Natural killer cell (primary cell): ENCODE results near the gene BSDC1. TPM values are rescaled to one million over a fixed set of nuclear protein-coding genes. Genes with fewer than 3 reads are reported as not detected.

Experiments used
- ATAC-seq, 3 donors: fragments of 150-1000 bp in 2 of 3; fragments of 200-7000 bp in 1 of 3; cut with Tn5 transposase; 1 replicate in 1 of 3; 2 replicates in 2 of 3; pipeline ENCODE4 v1.10.0; 2021; ENCODE audit warnings: mild to moderate bottlenecking in 2 of 3, moderate library complexity in 2 of 3
- DNase-seq, 2 donors: peaks; one replicate each; pipeline versions ENCODE4 v3.0.0 to v3.0.0-alpha.2; 2013 to 2021; ENCODE audit warnings: mixed read lengths in 1 of 2
- H3K27ac ChIP-seq: one replicate; pipeline ENCODE4 v1.5.1; 2013; ENCODE audit warnings: mild to moderate bottlenecking, low read length
- H3K27me3 ChIP-seq: one replicate; pipeline ENCODE4 v1.6.1; 2013; ENCODE audit warnings: low read length; ENCODE audit not compliant: control insufficient read depth, insufficient read depth
- H3K36me3 ChIP-seq: one replicate; pipeline ENCODE4 v1.6.1; 2013; ENCODE audit warnings: low read length; ENCODE audit not compliant: control insufficient read depth, insufficient read depth
- H3K4me1 ChIP-seq: one replicate; pipeline ENCODE4 v1.6.1; 2013; ENCODE audit warnings: low read length; ENCODE audit not compliant: control insufficient read depth, insufficient read depth
- H3K4me3 ChIP-seq: one replicate; pipeline ENCODE4 v1.5.1; 2013; ENCODE audit warnings: low read length
- H3K9me3 ChIP-seq: one replicate; pipeline ENCODE4 v1.6.1; 2013; ENCODE audit warnings: low read length; ENCODE audit not compliant: control insufficient read depth, insufficient read depth
- H3K27ac Mint-ChIP-seq, 2 donors: one replicate each; pipeline ENCODE4 v1.8.0; 2022; ENCODE audit warnings: mild to moderate bottlenecking in 2 of 2, mixed read lengths in 2 of 2, moderate library complexity in 1 of 2
- H3K27me3 Mint-ChIP-seq, 2 donors: one replicate each; pipeline ENCODE4 v1.8.0; 2022; ENCODE audit warnings: low read depth in 2 of 2, mixed read lengths in 2 of 2
- H3K36me3 Mint-ChIP-seq: one replicate; pipeline ENCODE4 v1.8.0; 2022; ENCODE audit warnings: mixed read lengths
- H3K4me1 Mint-ChIP-seq, 2 donors: one replicate each; pipeline ENCODE4 v1.8.0; 2022; ENCODE audit warnings: mixed read lengths in 2 of 2
- H3K4me3 Mint-ChIP-seq: one replicate; pipeline ENCODE4 v1.8.0; 2022; ENCODE audit warnings: mild to moderate bottlenecking, moderate library complexity, mixed read lengths
- H3K9me3 Mint-ChIP-seq, 2 donors: one replicate each; pipeline ENCODE4 v1.8.0; 2022; ENCODE audit warnings: mixed read lengths in 2 of 2
- WGBS: methylation state at CpG from one replicate; pipeline ENCODE4 v1.1.7; 2013; ENCODE audit warnings: missing lambda C conversion rate; ENCODE audit not compliant: insufficient coverage; 5-methylcytosine and 5-hydroxymethylcytosine counted together
- intact Hi-C: fragments of 100-400 bp; cut with micrococcal nuclease; formaldehyde crosslinking; loops from one replicate; pipeline ENCODE4 v1.14.2; 2022
- total RNA-seq, 4 donors: library from RNA; stranded (reverse); fragments of 120-200 nt in 1 of 4; gene quantifications; one replicate each; pipeline versions ENCODE4 v1.2.3 to v1.2.4, GENCODE V29; 2013 to 2022
- TF ChIP-seq, protein P1 (sequence below): fragments of 200-600 bp; IDR thresholded peaks from one replicate; pipeline ENCODE4 v1.8.0; 2022; ENCODE audit warnings: antibody characterized with exemption

BSDC1 gene
- total RNA-seq, 3 donors from 2014 or later (not counting 1 experiment from before 2014, with no cell fraction given): 150 to 203 (median 174) TPM

DNA sequence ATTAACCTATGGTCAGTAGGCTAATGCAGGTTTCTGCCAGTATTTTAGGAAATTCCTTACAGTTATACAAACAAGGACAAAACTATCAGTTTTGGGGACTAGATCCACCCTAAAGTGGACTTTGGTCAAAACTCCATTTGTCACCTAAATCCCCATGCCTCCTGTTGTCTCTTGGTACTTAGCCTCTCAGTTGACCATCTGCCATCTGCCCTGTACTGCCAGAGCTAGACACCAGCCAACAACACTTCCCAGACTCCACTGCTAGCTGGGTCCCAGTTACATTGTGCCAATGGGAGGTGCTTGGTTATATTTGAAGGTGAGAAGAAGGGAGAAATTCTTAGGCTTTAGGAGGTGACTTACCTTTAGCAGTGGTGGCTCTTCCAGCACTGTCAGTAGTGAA lies 17.0 kb upstream of the BSDC1 start:
- no peak for ATAC-seq
- Histone ChIP-seq H3K4me1 (no peaks in the 10 kb centered on the region), H3K27me3 (no peaks in the 10 kb centered on the region), H3K27ac (no peak overlapping the region), H3K9me3 (no peaks in the 10 kb centered on the region), H3K36me3 (no peaks in the 10 kb centered on the region), H3K4me3 (no peak overlapping the region)
- TF ChIP-seq, protein P1, sequence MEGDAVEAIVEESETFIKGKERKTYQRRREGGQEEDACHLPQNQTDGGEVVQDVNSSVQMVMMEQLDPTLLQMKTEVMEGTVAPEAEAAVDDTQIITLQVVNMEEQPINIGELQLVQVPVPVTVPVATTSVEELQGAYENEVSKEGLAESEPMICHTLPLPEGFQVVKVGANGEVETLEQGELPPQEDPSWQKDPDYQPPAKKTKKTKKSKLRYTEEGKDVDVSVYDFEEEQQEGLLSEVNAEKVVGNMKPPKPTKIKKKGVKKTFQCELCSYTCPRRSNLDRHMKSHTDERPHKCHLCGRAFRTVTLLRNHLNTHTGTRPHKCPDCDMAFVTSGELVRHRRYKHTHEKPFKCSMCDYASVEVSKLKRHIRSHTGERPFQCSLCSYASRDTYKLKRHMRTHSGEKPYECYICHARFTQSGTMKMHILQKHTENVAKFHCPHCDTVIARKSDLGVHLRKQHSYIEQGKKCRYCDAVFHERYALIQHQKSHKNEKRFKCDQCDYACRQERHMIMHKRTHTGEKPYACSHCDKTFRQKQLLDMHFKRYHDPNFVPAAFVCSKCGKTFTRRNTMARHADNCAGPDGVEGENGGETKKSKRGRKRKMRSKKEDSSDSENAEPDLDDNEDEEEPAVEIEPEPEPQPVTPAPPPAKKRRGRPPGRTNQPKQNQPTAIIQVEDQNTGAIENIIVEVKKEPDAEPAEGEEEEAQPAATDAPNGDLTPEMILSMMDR: no peak
- intact Hi-C loops: loop anchor here (5.0 to 10.0 kb wide), 2 partner anchors 209 to 746 kb away; partner anchors contain the start of gene CCDC28B
- Mint-ChIP-seq H3K36me3 (no peaks in the 10 kb centered on the region), H3K27me3 (peaks cover 4 to 8% of the 10 kb centered on the region in 2 donors), H3K9me3 (no peaks in the 10 kb centered on the region), H3K4me3 (no peak overlapping the region), H3K27ac (no peak overlapping the region), H3K4me1 (peaks cover 0 to 4% of the 10 kb centered on the region in 2 donors)
- no peak for DNase-seq

DNA sequence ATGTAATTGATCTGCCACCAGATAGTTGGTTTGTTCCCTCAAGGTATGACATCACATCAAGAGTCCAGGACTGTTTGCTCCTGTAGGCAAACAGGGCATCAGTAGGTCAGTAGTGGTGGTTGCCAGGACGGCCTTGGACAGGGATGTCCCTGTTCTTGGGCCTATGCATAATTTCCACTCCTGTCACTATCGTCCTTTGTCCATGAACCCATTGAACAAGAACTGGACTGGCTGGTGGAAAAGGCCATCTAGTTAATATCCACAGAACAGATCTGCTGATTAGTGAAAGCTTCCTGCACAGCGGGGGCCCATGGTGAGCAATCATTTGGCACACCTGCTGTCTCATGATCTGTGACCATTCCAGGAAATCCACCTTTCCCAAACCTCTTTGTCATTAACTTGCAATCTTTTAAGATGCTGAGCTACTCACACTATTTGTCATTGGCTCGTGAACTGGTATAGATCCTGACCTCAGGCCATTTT lies 12.4 kb upstream of the BSDC1 start:
- H3K9me3 Mint-ChIP-seq: no peaks in the 10 kb centered on the region
- DNase-seq (no peak), ATAC-seq (no peak)
- Histone ChIP-seq H3K27ac (no peak overlapping the region), H3K36me3 (no peaks in the 10 kb centered on the region), H3K9me3 (no peaks in the 10 kb centered on the region), H3K4me1 (no peaks in the 10 kb centered on the region), H3K4me3 (no peak overlapping the region), H3K27me3 (no peaks in the 10 kb centered on the region)
- intact Hi-C loops: no loop called here
- WGBS: 83% methylated on average over 4 of the region's 4 CpGs
- no peaks in the 10 kb centered on the region for H3K4me1 Mint-ChIP-seq
- TF ChIP-seq, protein P1: no peak
- H3K4me3 Mint-ChIP-seq: no peak overlapping the region
- H3K27ac Mint-ChIP-seq: no peak overlapping the region
- no peaks in the 10 kb centered on the region for H3K36me3 Mint-ChIP-seq
- H3K27me3 Mint-ChIP-seq: no peaks in the 10 kb centered on the region

DNA sequence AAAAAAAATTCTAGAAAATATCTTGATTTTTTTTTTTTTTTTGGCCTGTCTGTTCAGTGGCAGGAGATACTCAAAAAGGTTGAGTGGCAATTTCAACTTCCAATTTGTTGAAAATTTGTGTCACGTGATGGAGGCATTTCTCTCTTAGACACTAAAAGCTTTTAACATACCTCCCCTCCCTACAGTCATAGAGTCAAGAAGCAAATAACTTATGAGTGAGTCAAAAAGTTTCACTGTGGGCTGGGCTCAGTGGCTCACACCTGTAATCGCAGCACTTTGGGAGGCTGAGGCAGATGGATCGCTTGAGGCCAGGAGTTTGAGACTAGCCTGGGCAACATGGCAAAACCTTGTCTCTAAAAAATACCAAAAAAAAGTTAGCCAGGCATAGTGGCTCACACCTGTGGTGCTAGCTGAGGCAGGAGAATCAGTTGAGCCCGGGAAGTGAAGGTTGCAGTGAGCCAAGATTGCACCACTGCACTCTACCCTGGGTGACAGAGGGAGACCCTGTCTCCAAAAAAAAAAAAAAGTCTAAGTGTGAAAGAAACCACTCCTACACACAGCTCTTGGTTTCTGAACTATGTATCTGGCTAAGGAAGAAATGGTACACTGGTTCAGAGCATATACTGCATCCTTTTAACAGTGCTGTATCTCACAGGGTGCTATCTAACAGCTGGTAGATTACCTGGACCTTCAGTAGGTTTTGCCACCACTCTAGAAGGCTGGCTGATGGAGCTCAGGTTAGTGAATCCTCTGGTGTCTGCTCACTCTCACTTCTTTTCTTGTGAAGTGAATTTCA lies 11.6 kb upstream of the BSDC1 start:
- DNase-seq (no peak), ATAC-seq (no peak)
- Mint-ChIP-seq H3K36me3 (no peaks in the 10 kb centered on the region), H3K27me3 (no peaks in the 10 kb centered on the region), H3K9me3 (no peaks in the 10 kb centered on the region), H3K4me3 (no peak overlapping the region), H3K4me1 (no peaks in the 10 kb centered on the region), H3K27ac (no peak overlapping the region)
- Histone ChIP-seq H3K27ac (no peak overlapping the region), H3K9me3 (no peaks in the 10 kb centered on the region), H3K27me3 (no peaks in the 10 kb centered on the region), H3K36me3 (no peaks in the 10 kb centered on the region), H3K4me1 (peaks cover 3% of the 10 kb centered on the region), H3K4me3 (no peak overlapping the region)
- whole genome bisulfite sequencing: 83% methylated on average over 3 of the region's 4 CpGs
- TF ChIP-seq, protein P1: no peak
- intact Hi-C loops: no loop called here
